ENCODE measurements around the gene ASB10. TPM values are rescaled to one million over a fixed set of nuclear protein-coding genes. Genes with fewer than 3 reads are reported as not detected.

Gene ASB10
- total RNA-seq, 1 donor from 2014 or later: not detected

- DNase-seq (ENCODE audit: low spot score): peak; percentile 87
Observed at GRCh38 chr7:151137791-151138152, 49.3 kb downstream of the ASB10 start.

- peak; percentile 78 for DNase-seq (ENCODE audit: low spot score)
Observed at GRCh38 chr7:151137076-151137675, 49.9 kb downstream of the ASB10 start.

- DNase-seq (ENCODE audit: low spot score): peak; percentile 59
Observed at GRCh38 chr7:151135866-151136843, 50.9 kb downstream of the ASB10 start.

- DNase-seq (ENCODE audit: low spot score): no peak
Observed at GRCh38 chr7:151135525-151135845, 51.6 kb downstream of the ASB10 start.

GRCh38 chr7:151134743-151135524 is 52.1 kb downstream of the ASB10 start:
- DNase-seq (ENCODE audit: low spot score): no peak

GRCh38 chr7:151133986-151134742 is 52.9 kb downstream of the ASB10 start:
- DNase-seq (ENCODE audit: low spot score): no peak

GRCh38 chr7:151133266-151133985 is 53.6 kb downstream of the ASB10 start:
- DNase-seq (ENCODE audit: low spot score): no peak

GRCh38 chr7:151132461-151133205 is 54.4 kb downstream of the ASB10 start:
- no peak for DNase-seq (ENCODE audit: low spot score)

- DNase-seq (ENCODE audit: low spot score): no peak
Observed at GRCh38 chr7:151131592-151132293, 55.3 kb downstream of the ASB10 start.

- no peak for DNase-seq (ENCODE audit: low spot score)
Observed at GRCh38 chr7:151131224-151131591, 55.8 kb downstream of the ASB10 start.

GRCh38 chr7:151130741-151131157 is 56.3 kb downstream of the ASB10 start:
- no peak for DNase-seq (ENCODE audit: low spot score)

- no peak for DNase-seq (ENCODE audit: low spot score)
Observed at GRCh38 chr7:151129960-151130591, 57.0 kb downstream of the ASB10 start.

GRCh38 chr7:151129117-151129959 is 57.7 kb downstream of the ASB10 start:
- DNase-seq (ENCODE audit: low spot score): no peak

- no peak for DNase-seq (ENCODE audit: low spot score)
Observed at GRCh38 chr7:151128716-151129115, 58.3 kb downstream of the ASB10 start.

- no peak for DNase-seq (ENCODE audit: low spot score)
Observed at GRCh38 chr7:151128144-151128543, 58.9 kb downstream of the ASB10 start.

- DNase-seq (ENCODE audit: low spot score): no peak
Observed at GRCh38 chr7:151126491-151127137, 60.4 kb downstream of the ASB10 start.

GRCh38 chr7:151125846-151126481 is 61.1 kb downstream of the ASB10 start:
- DNase-seq (ENCODE audit: low spot score): no peak
